Activated T-helper 1 cell treated with anti-CD3 and anti-CD28 coated beads, Interleukin-12 subunit alpha, Interleukin-12 subunit beta, Interleukin-2, Interleukin-4 antibody, amounts not matched to agents 30 ng/mL and 10 ng/mL and 1 ng/mL, durations not matched to agents 14 hours and 24 hours and 36 hours (primary cell): ENCODE results near the gene ERN1. TPM values are rescaled to one million over a fixed set of nuclear protein-coding genes. Genes with fewer than 3 reads are reported as not detected.
A peak's percentile ranks its signal among the peaks of the same experiment; 100 is the strongest.

Experiments used
- DNase-seq: peaks from one replicate; pipeline ENCODE4 v3.0.0; 2021; ENCODE audit warnings: low spot score
- H3K27ac Mint-ChIP-seq: one replicate; pipeline ENCODE4 v1.8.0; 2021; ENCODE audit warnings: mild to moderate bottlenecking, mixed read lengths
- H3K27me3 Mint-ChIP-seq: one replicate; pipeline ENCODE4 v1.8.0; 2022; ENCODE audit warnings: mild to moderate bottlenecking, moderate library complexity, mixed read lengths; ENCODE audit not compliant: insufficient read depth
- H3K36me3 Mint-ChIP-seq: one replicate; pipeline ENCODE4 v1.8.0; 2021; ENCODE audit warnings: low read depth, mixed read lengths
- H3K4me1 Mint-ChIP-seq: one replicate; pipeline ENCODE4 v1.8.0; 2021; ENCODE audit warnings: low read depth, mixed read lengths
- H3K4me3 Mint-ChIP-seq: one replicate; pipeline ENCODE4 v1.8.0; 2021; ENCODE audit warnings: mild to moderate bottlenecking, moderate library complexity, mixed read lengths
- H3K9me3 Mint-ChIP-seq: one replicate; pipeline ENCODE4 v1.8.0; 2021; ENCODE audit warnings: mixed read lengths
- intact Hi-C: fragments of 100-400 bp; cut with micrococcal nuclease; formaldehyde crosslinking; loops from one replicate; pipeline ENCODE4 v1.15.1; 2024
- total RNA-seq: library from RNA; stranded (reverse); gene quantifications from 2 replicates; pipeline ENCODE4 v1.2.3, GENCODE V29; 2022

Gene ERN1
- total RNA-seq, 1 donor from 2014 or later: 90.0 TPM

- Mint-ChIP-seq H3K36me3 (peaks cover 43% of the 10 kb centered on the region), H3K4me3 (no peak overlapping the region), H3K4me1 (peaks cover 22% of the 10 kb centered on the region), H3K27me3 (no peaks in the 10 kb centered on the region), H3K27ac (peak overlapping the region; percentile 59), H3K9me3 (no peaks in the 10 kb centered on the region)
- intact Hi-C loops: loop anchor here (5.0 kb wide), 1 partner anchor 53 kb away; no protein-coding TSS in a partner anchor
- no peak for DNase-seq
These were observed 49.7 kb downstream of the ERN1 start for GRCh38 chr17:64080174-64080618.

- Mint-ChIP-seq H3K4me1 (peaks cover 22% of the 10 kb centered on the region), H3K27ac (peak overlapping the region; percentile 61), H3K27me3 (no peaks in the 10 kb centered on the region), H3K9me3 (no peaks in the 10 kb centered on the region), H3K36me3 (peaks cover 60% of the 10 kb centered on the region), H3K4me3 (peak overlapping the region; percentile 10)
- intact Hi-C loops: no loop called here
- no peak for DNase-seq
These were observed 52.6 kb downstream of the ERN1 start for GRCh38 chr17:64077379-64077778.

- Mint-ChIP-seq H3K9me3 (no peaks in the 10 kb centered on the region), H3K27ac (peak overlapping the region; percentile 87), H3K36me3 (peaks cover 65% of the 10 kb centered on the region), H3K4me1 (peaks cover 22% of the 10 kb centered on the region), H3K27me3 (no peaks in the 10 kb centered on the region), H3K4me3 (no peak overlapping the region)
- intact Hi-C loops: no loop called here
- no peak for DNase-seq
These were observed 54.0 kb downstream of the ERN1 start for GRCh38 chr17:64075913-64076312.

- Mint-ChIP-seq H3K9me3 (peaks cover 5% of the 10 kb centered on the region), H3K36me3 (peaks cover 69% of the 10 kb centered on the region)
- no peak for DNase-seq
These were observed 55.1 kb downstream of the ERN1 start for GRCh38 chr17:64074704-64075426.

GRCh38 chr17:64073771-64074703 is 55.9 kb downstream of the ERN1 start:
- Mint-ChIP-seq H3K27ac (peak overlapping the region; percentile 31), H3K4me3 (no peak overlapping the region), H3K27me3 (no peaks in the 10 kb centered on the region), H3K4me1 (peaks cover 22% of the 10 kb centered on the region), H3K36me3 (peaks cover 75% of the 10 kb centered on the region), H3K9me3 (peaks cover 13% of the 10 kb centered on the region)
- no peak for DNase-seq
- intact Hi-C loops: no loop called here

More at GRCh38 chr17:64074704-64075426, 55.1 kb downstream of the ERN1 start:
- Mint-ChIP-seq H3K27ac (peak overlapping the region; percentile 31), H3K4me1 (peaks cover 22% of the 10 kb centered on the region), H3K27me3 (no peaks in the 10 kb centered on the region), H3K4me3 (no peak overlapping the region)
- intact Hi-C loops: no loop called here

GRCh38 chr17:64071111-64071510 is 58.8 kb downstream of the ERN1 start:
- peaks cover 77% of the 10 kb centered on the region for H3K36me3 Mint-ChIP-seq
- H3K27ac Mint-ChIP-seq: no peak overlapping the region
- intact Hi-C loops: no loop called here
- peaks cover 32% of the 10 kb centered on the region for H3K4me1 Mint-ChIP-seq
- no peak overlapping the region for H3K4me3 Mint-ChIP-seq
- no peaks in the 10 kb centered on the region for H3K27me3 Mint-ChIP-seq
- H3K9me3 Mint-ChIP-seq: peaks cover 20% of the 10 kb centered on the region
- DNase-seq: no peak

- intact Hi-C loops: no loop called here
- Mint-ChIP-seq H3K36me3 (peaks cover 77% of the 10 kb centered on the region), H3K9me3 (peaks cover 20% of the 10 kb centered on the region), H3K4me1 (peaks cover 32% of the 10 kb centered on the region), H3K27ac (no peak overlapping the region), H3K4me3 (no peak overlapping the region), H3K27me3 (no peaks in the 10 kb centered on the region)
- DNase-seq: no peak
These were observed 59.7 kb downstream of the ERN1 start for GRCh38 chr17:64070213-64070612.

- H3K36me3 Mint-ChIP-seq: peaks cover 79% of the 10 kb centered on the region
- H3K9me3 Mint-ChIP-seq: peaks cover 20% of the 10 kb centered on the region
- DNase-seq: no peak
- no peak overlapping the region for H3K4me3 Mint-ChIP-seq
- no peaks in the 10 kb centered on the region for H3K27me3 Mint-ChIP-seq
- peaks cover 41% of the 10 kb centered on the region for H3K4me1 Mint-ChIP-seq
- H3K27ac Mint-ChIP-seq: no peak overlapping the region
- intact Hi-C loops: no loop called here
These were observed 60.8 kb downstream of the ERN1 start for GRCh38 chr17:64069143-64069542.

- no peak for DNase-seq
- H3K27ac Mint-ChIP-seq: peak overlapping the region; percentile 88
- H3K36me3 Mint-ChIP-seq: peaks cover 87% of the 10 kb centered on the region
- no peaks in the 10 kb centered on the region for H3K27me3 Mint-ChIP-seq
- intact Hi-C loops: loop anchor here (1.0 to 2.0 kb wide), 2 partner anchors 15 to 51 kb away; no protein-coding TSS in a partner anchor
- peaks cover 55% of the 10 kb centered on the region for H3K4me1 Mint-ChIP-seq
- H3K4me3 Mint-ChIP-seq: peak overlapping the region; percentile 55
- H3K9me3 Mint-ChIP-seq: peaks cover 20% of the 10 kb centered on the region
These were observed 62.3 kb downstream of the ERN1 start for GRCh38 chr17:64067657-64068056.

GRCh38 chr17:64066716-64067115 is 63.2 kb downstream of the ERN1 start:
- H3K27ac Mint-ChIP-seq: peak overlapping the region; percentile 88
- peaks cover 65% of the 10 kb centered on the region for H3K4me1 Mint-ChIP-seq
- peaks cover 20% of the 10 kb centered on the region for H3K9me3 Mint-ChIP-seq
- peak; percentile 32 for DNase-seq
- H3K4me3 Mint-ChIP-seq: peak overlapping the region; percentile 63
- no peaks in the 10 kb centered on the region for H3K27me3 Mint-ChIP-seq
- H3K36me3 Mint-ChIP-seq: peaks cover 85% of the 10 kb centered on the region
- intact Hi-C loops: loop anchor here (1.0 to 2.0 kb wide), 2 partner anchors 16 to 50 kb away; no protein-coding TSS in a partner anchor

- H3K4me3 Mint-ChIP-seq: no peak overlapping the region
- peak overlapping the region; percentile 36 for H3K27ac Mint-ChIP-seq
- peaks cover 80% of the 10 kb centered on the region for H3K4me1 Mint-ChIP-seq
- no peak for DNase-seq
- peaks cover 83% of the 10 kb centered on the region for H3K36me3 Mint-ChIP-seq
- no peaks in the 10 kb centered on the region for H3K27me3 Mint-ChIP-seq
- intact Hi-C loops: no loop called here
- H3K9me3 Mint-ChIP-seq: peaks cover 18% of the 10 kb centered on the region
These were observed 64.8 kb downstream of the ERN1 start for GRCh38 chr17:64065161-64065560.

- peaks cover 83% of the 10 kb centered on the region for H3K36me3 Mint-ChIP-seq
- intact Hi-C loops: loop anchor here (5.0 kb wide), 1 partner anchor 37 kb away; no protein-coding TSS in a partner anchor
- peak overlapping the region; percentile 5 for H3K4me3 Mint-ChIP-seq
- peaks cover 86% of the 10 kb centered on the region for H3K4me1 Mint-ChIP-seq
- peaks cover 10% of the 10 kb centered on the region for H3K9me3 Mint-ChIP-seq
- H3K27ac Mint-ChIP-seq: peak overlapping the region; percentile 63
- no peaks in the 10 kb centered on the region for H3K27me3 Mint-ChIP-seq
- no peak for DNase-seq
These were observed 65.6 kb downstream of the ERN1 start for GRCh38 chr17:64064331-64064730.
